ENCODE data around the gene TRPC3.
"Not testable (repeated sequence)": the region's sequence is repeated elsewhere in the genome, so short reads cannot be mapped to it uniquely, and the experiment has no call there.

Gene TRPC3

GRCh38 chr4:121943941-121944340, 7.9 kb downstream of the TRPC3 start:
- no peak for DNase-seq

- no peak for DNase-seq
Observed at GRCh38 chr4:121939690-121940089, 12.2 kb downstream of the TRPC3 start.

GRCh38 chr4:121938282-121939092, 13.4 kb downstream of the TRPC3 start:
- DNase-seq: no peak

- DNase-seq: no peak
Observed at GRCh38 chr4:121936101-121936500, 15.8 kb downstream of the TRPC3 start.

- no peak for DNase-seq
Observed at GRCh38 chr4:121934635-121935034, 17.2 kb downstream of the TRPC3 start.

- DNase-seq: no peak
Observed at GRCh38 chr4:121932212-121932974, 19.5 kb downstream of the TRPC3 start.

GRCh38 chr4:121930304-121930703, 21.6 kb downstream of the TRPC3 start:
- DNase-seq: no peak

GRCh38 chr4:121927948-121928347, 23.9 kb downstream of the TRPC3 start:
- no peak for DNase-seq

GRCh38 chr4:121926490-121926889, 25.4 kb downstream of the TRPC3 start:
- DNase-seq: not testable (repeated sequence)

GRCh38 chr4:121923306-121923705, 28.6 kb downstream of the TRPC3 start:
- no peak for DNase-seq

GRCh38 chr4:121913667-121914066, 38.2 kb downstream of the TRPC3 start:
- DNase-seq: no peak

- no peak for DNase-seq
Observed at GRCh38 chr4:121908346-121908745, 43.5 kb downstream of the TRPC3 start.

- DNase-seq: peak; percentile 50
Observed at GRCh38 chr4:121900132-121900983, 51.5 kb downstream of the TRPC3 start.

- DNase-seq: no peak
Observed at GRCh38 chr4:121898150-121898549, 53.7 kb downstream of the TRPC3 start.

GRCh38 chr4:121888134-121888533, 63.7 kb downstream of the TRPC3 start:
- no peak for DNase-seq

- DNase-seq: no peak
Observed at GRCh38 chr4:121885115-121885514, 66.7 kb downstream of the TRPC3 start.

- DNase-seq: no peak
Observed at GRCh38 chr4:121881158-121881557, 70.7 kb downstream of the TRPC3 start.

- DNase-seq: no peak
Observed at GRCh38 chr4:121879135-121879534, 72.7 kb downstream of the TRPC3 start.

- DNase-seq: no peak
Observed at GRCh38 chr4:121877041-121877773, 74.7 kb downstream of the TRPC3 start.

- DNase-seq: no peak
Observed at GRCh38 chr4:121876070-121876469, 75.8 kb downstream of the TRPC3 start.

- DNase-seq: no peak
Observed at GRCh38 chr4:121875652-121876051, 76.2 kb downstream of the TRPC3 start.

- no peak for DNase-seq
Observed at GRCh38 chr4:121873604-121874003, 78.3 kb downstream of the TRPC3 start.

Measured in femur (tissue), 1 donor.